Fibroblast of lung (primary cell): ENCODE results near the gene CRYBA4.

ENCODE experiments used
- EZH2 ChIP-seq: IDR thresholded peaks from 2 replicates; pipeline ENCODE4 v1.5.1; 2012; ENCODE audit warnings: low read length, control low read depth, mild to moderate bottlenecking; ENCODE audit errors: missing control alignments
- TF ChIP-seq, protein P1 (sequence below), 2 donors: IDR thresholded peaks in 1 of 2; conservative IDR thresholded peaks in 1 of 2; 1 replicate in 1 of 2; 2 replicates in 1 of 2; pipeline ENCODE4 v1.5.1; 2011 to 2012; ENCODE audit warnings: low read length in 2 of 2, control low read depth in 1 of 2, inconsistent platforms in 1 of 2, low read depth in 1 of 2, mild to moderate bottlenecking in 1 of 2

DNA sequence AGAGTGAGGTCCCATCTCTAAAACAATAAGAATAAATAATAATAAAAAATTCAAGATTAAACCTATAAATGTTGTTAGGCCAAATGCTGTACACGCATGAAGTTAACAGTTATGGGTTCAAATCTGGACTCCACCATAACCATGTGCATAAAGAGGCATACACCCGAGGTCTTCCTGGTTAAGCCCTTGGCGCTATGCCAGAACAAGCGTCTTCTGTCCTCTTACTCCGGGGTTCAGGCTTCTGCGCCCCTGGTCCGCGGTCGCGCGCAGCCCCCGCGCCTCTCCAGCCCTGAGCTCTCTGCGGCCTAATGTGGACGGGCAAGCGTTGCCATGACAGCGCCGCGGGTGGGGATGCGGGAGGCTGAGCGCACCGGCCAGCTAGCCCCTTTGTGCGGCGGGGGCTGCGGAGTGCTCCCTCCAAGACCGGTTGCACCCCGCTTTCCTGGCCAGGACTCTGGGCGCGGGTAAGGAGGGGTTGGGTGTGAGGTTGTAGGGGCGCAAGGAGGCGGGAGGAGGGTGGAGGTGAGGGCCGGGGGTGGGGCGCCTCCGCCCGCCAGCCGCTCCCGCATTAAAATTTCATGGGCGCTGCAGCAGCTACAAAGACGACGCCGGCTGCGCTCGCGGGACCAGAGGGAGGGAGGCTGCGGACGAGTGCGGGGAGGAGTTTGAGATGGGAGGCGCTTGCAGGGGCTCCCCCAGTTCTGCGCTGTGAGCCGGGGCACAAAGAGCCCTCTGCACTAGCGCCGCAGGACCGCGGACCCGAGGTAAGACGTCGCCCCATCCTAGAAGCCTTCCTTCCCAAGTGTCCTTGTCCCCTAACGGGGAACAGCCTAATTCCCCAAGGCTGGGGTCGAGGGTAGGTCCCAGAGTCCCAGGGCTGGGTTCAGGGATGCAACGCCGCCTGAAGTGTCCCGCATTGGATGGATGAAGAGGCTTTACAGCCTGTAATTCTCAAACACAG lies 35.4 kb downstream of the CRYBA4 start, which contains the start of gene MIAT:
- TF ChIP-seq EZH2: peak; percentile 81
- TF ChIP-seq, protein P1, sequence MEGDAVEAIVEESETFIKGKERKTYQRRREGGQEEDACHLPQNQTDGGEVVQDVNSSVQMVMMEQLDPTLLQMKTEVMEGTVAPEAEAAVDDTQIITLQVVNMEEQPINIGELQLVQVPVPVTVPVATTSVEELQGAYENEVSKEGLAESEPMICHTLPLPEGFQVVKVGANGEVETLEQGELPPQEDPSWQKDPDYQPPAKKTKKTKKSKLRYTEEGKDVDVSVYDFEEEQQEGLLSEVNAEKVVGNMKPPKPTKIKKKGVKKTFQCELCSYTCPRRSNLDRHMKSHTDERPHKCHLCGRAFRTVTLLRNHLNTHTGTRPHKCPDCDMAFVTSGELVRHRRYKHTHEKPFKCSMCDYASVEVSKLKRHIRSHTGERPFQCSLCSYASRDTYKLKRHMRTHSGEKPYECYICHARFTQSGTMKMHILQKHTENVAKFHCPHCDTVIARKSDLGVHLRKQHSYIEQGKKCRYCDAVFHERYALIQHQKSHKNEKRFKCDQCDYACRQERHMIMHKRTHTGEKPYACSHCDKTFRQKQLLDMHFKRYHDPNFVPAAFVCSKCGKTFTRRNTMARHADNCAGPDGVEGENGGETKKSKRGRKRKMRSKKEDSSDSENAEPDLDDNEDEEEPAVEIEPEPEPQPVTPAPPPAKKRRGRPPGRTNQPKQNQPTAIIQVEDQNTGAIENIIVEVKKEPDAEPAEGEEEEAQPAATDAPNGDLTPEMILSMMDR (conservative IDR thresholded peaks at IDR 0.05 in 1 of 2, IDR thresholded peaks at IDR 0.05 in 1 of 2; ENCODE audit: low read depth in 1 of 2, low read length in 2 of 2): no peak
